NCI-H526 (cell line): Measurements from ENCODE around the gene SEMA3D.
A peak's percentile ranks its signal among the peaks of the same experiment; 100 is the strongest.

ENCODE experiments used
- DNase-seq, 2 experiments: peaks; one replicate each; lab custom pipeline; 2025; lab: John Stamatoyannopoulos, UW

The SEMA3D gene

DNA sequence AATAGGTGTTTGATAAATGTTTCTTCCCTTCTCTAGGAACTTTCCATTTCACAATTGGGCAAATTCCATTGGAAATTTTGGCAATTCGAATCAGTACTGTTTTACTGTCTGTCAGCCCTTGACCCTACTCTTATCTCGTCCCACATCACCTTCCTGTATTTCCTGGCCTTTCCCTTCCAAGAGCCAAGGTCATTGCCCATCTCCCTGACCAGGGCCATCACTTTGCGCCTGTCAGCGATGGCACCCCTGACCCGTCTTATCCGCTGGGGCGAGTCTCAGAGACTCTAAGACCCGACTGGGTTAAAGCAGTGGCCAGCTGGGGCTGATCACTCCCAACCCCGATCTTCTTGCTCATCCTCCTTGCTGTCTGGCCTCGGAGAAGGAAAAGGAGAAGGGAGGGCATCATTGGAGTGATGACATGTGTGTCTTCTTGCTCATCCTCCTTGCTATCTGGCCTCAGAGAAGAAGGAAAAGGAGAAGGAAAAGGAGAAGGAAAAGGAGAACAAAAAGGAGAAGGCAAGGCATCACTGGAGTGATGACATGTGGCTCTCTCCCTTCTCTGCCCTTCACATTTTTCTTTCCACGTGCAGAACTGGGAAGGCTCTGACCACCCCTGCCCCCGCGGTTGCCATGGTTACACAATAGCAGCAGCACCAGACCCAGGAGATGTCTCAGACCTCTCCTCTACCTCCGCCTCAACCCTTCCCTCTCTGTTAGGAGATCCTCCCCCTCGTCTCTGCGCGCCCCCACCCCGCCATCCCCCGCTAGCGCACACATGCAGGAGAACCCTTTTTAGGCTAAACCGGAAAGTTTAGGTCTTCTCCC is 2.0 kb downstream of the SEMA3D start:
- peak in 1 of 2 experiments; percentile 30 for DNase-seq

DNA sequence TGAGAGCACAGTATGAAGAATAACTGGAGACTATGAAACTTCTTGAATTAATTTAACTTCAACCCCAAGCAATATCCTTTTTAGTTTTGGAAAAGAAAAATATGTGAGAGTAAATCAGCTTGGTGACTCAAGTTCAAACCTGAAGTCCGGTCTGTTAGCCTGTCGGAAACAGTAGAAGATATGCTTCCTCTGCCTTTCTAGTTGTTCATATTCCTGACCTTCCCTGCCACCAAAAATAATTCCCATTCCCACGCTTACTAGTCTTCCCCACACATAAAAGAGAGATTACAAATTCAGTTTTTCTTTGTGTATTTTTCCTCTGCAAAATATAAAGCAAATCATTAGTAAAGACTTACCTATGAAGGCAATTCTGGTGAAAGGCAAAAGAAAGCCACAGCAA is 3.6 kb downstream of the SEMA3D start:
- DNase-seq = no peak

- DNase-seq = no peak
Observed at GRCh38 chr7:85178531-85179298, 8.1 kb downstream of the SEMA3D start.

DNA sequence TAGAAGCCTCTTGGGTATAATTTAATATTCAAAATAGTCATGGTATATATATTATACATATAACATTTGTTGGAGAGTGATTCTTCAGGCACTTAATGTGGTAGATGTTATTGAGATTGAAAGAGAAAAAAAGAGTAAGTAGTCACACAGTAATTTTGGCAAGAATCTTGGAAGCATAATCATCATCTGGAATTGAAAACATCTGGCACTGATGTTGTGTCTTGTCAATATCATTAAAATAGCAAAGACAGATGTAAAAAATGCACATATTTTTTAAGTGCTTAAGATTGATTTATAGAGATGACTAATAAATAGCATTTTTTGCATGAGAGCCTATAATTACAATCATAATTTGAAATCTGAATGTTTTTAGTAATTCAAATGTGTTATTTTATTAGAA is 9.5 kb downstream of the SEMA3D start:
- no peak for DNase-seq

- no peak for DNase-seq
Observed at GRCh38 chr7:85176197-85176596, 10.7 kb downstream of the SEMA3D start.

DNA sequence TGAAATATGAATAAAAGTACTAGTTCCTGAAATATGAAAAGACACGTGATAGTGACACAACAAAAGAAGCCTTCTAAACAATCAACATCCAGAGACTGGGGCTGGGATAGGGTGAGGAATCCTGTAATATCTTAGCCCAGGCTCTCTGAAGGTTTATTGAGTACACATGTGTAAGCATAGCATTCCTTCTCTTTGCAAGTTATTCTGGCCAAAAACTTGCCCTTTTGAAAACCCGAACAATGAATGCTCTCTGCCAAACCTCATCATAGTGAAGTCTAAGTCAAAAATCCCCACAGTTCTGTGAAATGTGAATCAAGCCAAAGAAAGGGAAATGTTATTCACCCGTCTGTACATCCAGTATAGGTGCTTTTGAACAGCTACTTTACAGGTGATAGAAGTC is 11.6 kb downstream of the SEMA3D start:
- no peak for DNase-seq

- DNase-seq = no peak
Observed at GRCh38 chr7:85172530-85172941, 14.3 kb downstream of the SEMA3D start.

DNA sequence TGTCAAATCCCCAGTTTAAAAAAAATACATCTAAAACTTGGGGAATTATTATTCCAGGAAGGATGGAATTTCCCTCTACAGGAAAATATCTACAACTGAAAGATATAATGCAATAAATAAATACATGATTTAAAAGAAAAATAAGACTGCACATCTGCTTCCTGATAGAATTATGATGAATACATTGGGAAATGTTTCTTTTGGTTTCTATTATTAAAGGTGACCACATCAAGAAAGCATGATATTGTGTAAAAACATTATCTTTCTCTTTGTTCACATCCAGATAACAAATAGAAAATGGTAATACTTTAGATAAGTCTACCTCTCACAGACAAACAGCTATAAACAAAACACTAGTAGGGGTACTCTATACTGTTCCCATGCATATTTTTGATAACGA is 19.2 kb downstream of the SEMA3D start:
- no peak for DNase-seq

- no peak for DNase-seq
Observed at GRCh38 chr7:85165263-85165662, 21.6 kb downstream of the SEMA3D start.

- no peak for DNase-seq
Observed at GRCh38 chr7:85164376-85164775, 22.5 kb downstream of the SEMA3D start.

- no peak for DNase-seq
Observed at GRCh38 chr7:85162721-85163120, 24.1 kb downstream of the SEMA3D start.

- DNase-seq = no peak
Observed at GRCh38 chr7:85160223-85160622, 26.6 kb downstream of the SEMA3D start.

DNA sequence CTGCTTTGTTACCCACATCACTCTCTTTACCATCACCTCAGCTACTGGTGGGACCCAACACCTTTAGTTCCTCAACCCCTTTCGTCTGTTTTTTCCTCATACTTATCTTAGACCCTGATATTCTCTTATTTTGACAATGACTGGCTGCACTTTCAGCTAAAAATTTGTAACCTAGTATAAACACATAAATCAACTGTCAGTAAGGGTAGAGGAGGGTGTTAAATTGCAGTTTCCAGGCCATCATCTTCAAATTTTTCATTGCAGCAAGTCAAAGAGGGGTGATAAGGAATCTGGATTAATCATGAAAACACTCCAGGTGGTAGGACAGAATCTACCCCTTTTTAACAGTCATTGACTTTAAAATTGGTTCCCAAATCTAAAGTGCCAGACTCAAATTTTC is 27.9 kb downstream of the SEMA3D start:
- no peak for DNase-seq

GRCh38 chr7:85156661-85157208 is 30.1 kb downstream of the SEMA3D start:
- peak; percentile 88 to 91 for DNase-seq

GRCh38 chr7:85154282-85154937 is 32.4 kb downstream of the SEMA3D start:
- peak in 1 of 2 experiments; percentile 8 for DNase-seq

GRCh38 chr7:85153715-85154114 is 33.1 kb downstream of the SEMA3D start:
- no peak for DNase-seq

DNA sequence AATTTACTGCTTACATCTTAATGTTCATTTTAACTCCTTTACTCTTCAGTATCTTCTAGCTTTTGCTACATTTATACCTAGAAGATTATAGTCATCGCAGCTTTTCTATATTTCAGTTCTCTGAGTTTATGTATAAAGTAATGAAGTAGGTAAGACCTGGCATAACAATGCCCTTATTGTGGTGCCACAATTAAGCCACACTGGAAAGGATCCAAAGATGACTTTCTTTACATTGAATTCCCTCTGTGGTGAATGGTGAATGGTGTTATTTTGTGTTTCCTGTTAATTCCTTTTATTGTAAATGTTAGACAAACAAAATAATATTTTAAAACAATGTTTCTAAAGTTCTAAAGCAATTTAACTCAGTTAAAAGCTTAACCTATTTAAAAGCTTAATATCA is 36.2 kb downstream of the SEMA3D start:
- DNase-seq = no peak

- no peak for DNase-seq
Observed at GRCh38 chr7:85144771-85145170, 42.1 kb downstream of the SEMA3D start.

DNA sequence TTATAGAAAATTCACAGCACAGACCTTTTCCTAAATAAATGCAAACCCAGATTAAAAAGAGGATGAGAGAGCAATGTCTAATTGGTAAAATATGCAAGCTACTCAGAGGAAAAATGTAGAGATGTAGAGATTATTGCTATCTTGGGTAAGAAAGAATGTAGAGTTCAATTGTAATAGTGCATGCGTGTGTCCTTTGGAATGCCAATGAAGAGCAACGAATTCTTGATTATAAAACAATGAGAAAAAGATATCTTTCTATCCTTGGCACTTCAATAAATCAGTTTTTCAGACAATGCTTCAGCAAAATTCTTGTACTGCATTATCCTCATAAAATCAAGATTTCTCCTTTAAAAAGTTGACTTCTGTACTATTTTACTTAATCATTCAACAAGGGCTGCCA is 50.9 kb downstream of the SEMA3D start:
- no peak for DNase-seq

DNA sequence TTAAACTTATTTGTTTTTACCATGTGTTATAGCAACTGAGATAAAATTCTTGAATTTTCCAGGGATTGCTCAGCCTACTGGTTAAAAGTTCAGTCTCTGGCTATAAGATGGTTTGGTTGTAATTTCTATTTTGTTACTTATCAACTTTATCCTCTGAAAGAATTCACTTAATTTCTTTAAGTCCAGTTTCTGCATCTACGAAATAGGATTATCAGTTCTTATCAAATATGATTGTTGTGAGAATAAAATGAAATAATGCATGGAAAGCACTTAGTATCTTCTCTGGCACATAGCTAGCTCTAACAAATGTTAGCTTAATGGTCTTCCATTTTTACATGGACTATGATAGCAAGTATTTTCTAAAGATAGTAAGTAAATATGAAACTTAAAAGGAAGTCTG is 53.3 kb downstream of the SEMA3D start:
- DNase-seq = no peak

DNA sequence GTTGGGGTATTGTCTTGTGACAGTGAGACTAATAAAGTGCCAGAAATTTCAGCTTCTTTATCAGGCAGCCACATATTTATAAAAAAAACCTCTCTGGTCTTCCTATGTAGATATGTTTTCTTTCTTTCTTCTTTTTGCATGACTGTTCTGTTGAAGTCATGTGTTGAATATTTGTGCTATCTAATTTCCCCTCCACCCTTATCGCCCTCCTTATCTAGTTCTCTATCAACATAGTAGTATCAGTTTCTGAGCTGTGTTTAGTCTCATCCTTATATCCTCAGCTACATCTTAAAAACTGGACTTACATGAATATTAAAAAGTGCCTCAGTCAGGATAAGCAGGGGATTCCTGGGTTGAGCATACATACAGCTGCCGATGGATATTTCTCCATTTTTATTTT is 53.9 kb downstream of the SEMA3D start:
- no peak for DNase-seq

DNA sequence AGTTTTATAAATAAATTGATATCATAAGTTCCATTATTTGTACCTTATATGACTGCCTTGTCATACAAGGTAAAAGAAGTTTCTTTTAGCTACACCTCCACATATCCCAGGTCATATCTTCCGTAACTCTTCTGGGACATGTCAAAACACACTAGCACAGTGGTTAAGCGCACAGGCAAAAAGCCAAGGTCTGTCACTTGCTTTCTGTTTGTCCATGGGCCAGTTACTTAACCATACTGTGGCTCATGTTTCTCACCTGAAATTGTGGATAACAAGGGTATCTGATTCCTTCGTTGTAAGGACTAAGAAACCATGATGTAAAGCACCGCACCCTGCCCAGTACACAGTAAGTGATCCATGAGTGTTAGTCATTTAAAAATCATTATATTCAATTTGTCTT is 56.2 kb downstream of the SEMA3D start:
- no peak for DNase-seq

DNA sequence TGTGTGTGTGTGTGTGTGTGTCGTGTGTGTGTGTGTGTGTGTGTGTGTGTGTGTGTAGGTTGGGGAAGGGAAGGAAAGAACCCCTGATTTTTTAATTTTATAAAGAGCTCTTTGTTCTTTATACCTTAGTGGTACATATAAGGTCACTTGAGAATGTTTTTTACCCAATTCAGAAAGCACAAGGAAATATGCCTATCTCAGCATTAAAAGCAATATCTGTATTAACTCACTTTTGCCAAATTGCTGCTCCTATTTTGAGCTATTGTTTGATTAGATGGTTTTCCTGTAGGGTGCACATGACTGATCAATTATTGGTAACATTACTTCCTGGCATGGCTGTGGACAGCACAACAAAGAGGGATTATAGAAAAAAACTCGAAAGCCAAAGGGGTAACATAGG is 60.5 kb downstream of the SEMA3D start:
- no peak for DNase-seq
